Measurements from ENCODE around the gene ST3GAL5. TPM values are rescaled to one million over a fixed set of nuclear protein-coding genes. Genes with fewer than 3 reads are reported as not detected.

Gene ST3GAL5
- total and polyA plus RNA-seq, 2 of the 8 experiments (the other 6 are each of a cell fraction or from before 2014, with no cell fraction given), result 1.9 to 4.5 TPM

DNA sequence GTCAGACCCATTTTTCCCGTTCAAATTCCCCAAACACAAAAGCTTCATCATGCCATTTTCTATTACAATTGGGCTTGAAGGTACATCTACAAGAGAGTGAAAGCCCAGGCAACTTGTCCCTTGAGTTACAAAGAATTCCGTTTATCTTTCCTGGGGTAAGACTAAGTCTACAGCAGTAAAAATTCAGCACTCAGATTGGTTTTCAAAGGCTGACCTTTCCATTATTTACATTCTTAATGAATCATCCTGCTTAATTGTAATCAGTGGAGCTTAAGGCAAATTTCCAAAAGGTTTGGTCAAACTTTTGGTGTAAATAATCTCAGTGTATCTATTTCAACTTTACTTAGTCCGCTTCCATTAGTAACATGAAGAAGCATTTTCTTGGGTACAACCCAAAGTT lies 33.4 kb upstream of the ST3GAL5 start:
- no peak overlapping the region for H2BK5ac ChIP-seq (ENCODE audit: low read depth, low read length)
- no peaks in the 10 kb centered on the region for H3K79me1 ChIP-seq (ENCODE audit: low read depth, low read length)
- CTCF ChIA-PET (ENCODE audit: partially characterized antibody), result interaction anchor here (1.3 to 1.7 kb wide), 2 partner anchors 8 to 18 kb away, joined by 3 to 5 read pairs; no protein-coding TSS in a partner anchor
- H3K23ac ChIP-seq (ENCODE audit: insufficient read length), result no peak overlapping the region
- H2BK120ac ChIP-seq (replicated peaks; ENCODE audit: low read depth, low read length), result no peak overlapping the region
- no peak overlapping the region for H4K91ac ChIP-seq (replicated peaks; ENCODE audit: insufficient read length, low read length)
- H3K4me3 ChIP-seq (ENCODE audit: extremely low read depth in 1 of 4, insufficient read depth in 2 of 4, low read depth in 3 of 4, low read length in 4 of 4), result no peak overlapping the region
- H2BK15ac ChIP-seq (ENCODE audit: low read length), result no peak overlapping the region
- H4K8ac ChIP-seq (ENCODE audit: extremely low read depth, insufficient read depth, low read length), result no peak overlapping the region
- no peak for DNase-seq (ENCODE audit: low read depth in 1 of 2, low spot score in 2 of 2)
- 89% methylated on average over 3 of the region's 3 CpGs; no CpG with 5 or more reads in 1 of the 2 experiments for WGBS, 2 experiments (ENCODE audit: extremely low coverage in 1 of 2, insufficient coverage in 1 of 2, insufficient read length in 1 of 2, insufficient replicate concordance in 2 of 2, low coverage in 1 of 2, low lambda C conversion rate in 2 of 2, missing lambda C conversion rate in 1 of 2)
- H3K4me2 ChIP-seq (ENCODE audit: insufficient read depth in 1 of 2, low read depth in 2 of 2, low read length in 2 of 2), result no peak overlapping the region
- H3K9me3 ChIP-seq (ENCODE audit: insufficient read depth in 2 of 2, low read depth in 1 of 2, low read length in 1 of 2), result no peaks in the 10 kb centered on the region
- no peak overlapping the region for H2AFZ ChIP-seq (ENCODE audit: low read length)
- FAIRE-seq, result no peak
- no peaks in the 10 kb centered on the region for H3K27me3 ChIP-seq (replicated peaks in 1 of 4; ENCODE audit: control insufficient read depth in 3 of 4, extremely low read depth in 1 of 4, insufficient read depth in 3 of 4, low read length in 3 of 4)
- H2BK20ac ChIP-seq (ENCODE audit: low read length), result no peak overlapping the region
- no peak overlapping the region for H3K14ac ChIP-seq (ENCODE audit: insufficient read length)
- H3K79me2 ChIP-seq (ENCODE audit: control insufficient read depth in 1 of 2, insufficient read depth in 2 of 2, low read length in 2 of 2), result no peaks in the 10 kb centered on the region
- no peaks in the 10 kb centered on the region for H4K20me1 ChIP-seq (replicated peaks in 1 of 2; ENCODE audit: control insufficient read depth in 1 of 2, insufficient read depth in 2 of 2, low read length in 2 of 2)
- H3K9ac ChIP-seq (replicated peaks in 1 of 4; ENCODE audit: extremely low read depth in 1 of 4, low read depth in 3 of 4, low read length in 3 of 4), result no peak overlapping the region
- H3K4me1 ChIP-seq (replicated peaks in 1 of 4; ENCODE audit: control insufficient read depth in 3 of 4, insufficient read depth in 4 of 4, low read length in 3 of 4), result no peaks in the 10 kb centered on the region
- no peak for TF ChIP-seq ATF2 (IDR thresholded peaks at IDR 0.05; ENCODE audit: low read length)
- TF ChIP-seq JUND (IDR thresholded peaks at IDR 0.05; ENCODE audit: low read length), result no peak
- TF ChIP-seq SRF (IDR thresholded peaks at IDR 0.05; ENCODE audit: low read depth, low read length), result no peak
- no peak for TF ChIP-seq EZH2 (IDR thresholded peaks at IDR 0.05; ENCODE audit: low read depth, low read length, severe bottlenecking)
- H3K23me2 ChIP-seq (ENCODE audit: low read depth, low read length), result 0 out of 2 replicates have a peak, but pooled peaks cover 1% of the 10 kb centered on the region
- POLR2A ChIA-PET (ENCODE audit: partially characterized antibody), result interaction anchor here (0.6 kb wide), 1 partner anchor 146 kb away, joined by 3 read pairs; no protein-coding TSS in a partner anchor
- H3K4ac ChIP-seq (replicated peaks; ENCODE audit: insufficient read length, low read depth, low read length), result no peak overlapping the region
- no peak overlapping the region for H2AK5ac ChIP-seq (ENCODE audit: low read depth, low read length)
- H4K5ac ChIP-seq (ENCODE audit: insufficient read length, low read depth, low read length), result no peak overlapping the region
- H3K27ac ChIP-seq (ENCODE audit: low read depth, low read length), result no peak overlapping the region
- H3K18ac ChIP-seq (ENCODE audit: extremely low read depth, low read length), result no peak overlapping the region
- no peak overlapping the region for H2BK12ac ChIP-seq (ENCODE audit: low read depth, low read length)
- H3K56ac ChIP-seq (replicated peaks; ENCODE audit: insufficient read length, low read depth, low read length), result no peak overlapping the region
- H3K36me3 ChIP-seq (ENCODE audit: control insufficient read depth in 2 of 4, insufficient read depth in 4 of 4, low read length in 3 of 4), result no peaks in the 10 kb centered on the region

Measured in H1 (cell line).